ENCODE results near the gene ZSCAN10.
"Not testable (repeated sequence)": the region's sequence is repeated elsewhere in the genome, so short reads cannot be mapped to it uniquely, and the experiment has no call there.

The ZSCAN10 gene

GRCh38 chr16:3083408-3083807, 15.7 kb downstream of the ZSCAN10 start:
- DNase-seq, result not testable (repeated sequence)

GRCh38 chr16:3081957-3082356, 17.1 kb downstream of the ZSCAN10 start:
- not testable (repeated sequence) for DNase-seq

- DNase-seq, result no peak
These were observed 19.1 kb downstream of the ZSCAN10 start for GRCh38 chr16:3080024-3080423.

- no peak for DNase-seq
These were observed 22.5 kb downstream of the ZSCAN10 start for GRCh38 chr16:3076577-3076976.

- not testable (repeated sequence) for DNase-seq
These were observed 23.1 kb downstream of the ZSCAN10 start for GRCh38 chr16:3075946-3076345.

GRCh38 chr16:3075523-3075915, 23.6 kb downstream of the ZSCAN10 start:
- no peak for DNase-seq

GRCh38 chr16:3074860-3075522, 24.1 kb downstream of the ZSCAN10 start:
- peak; percentile 75 for DNase-seq

- DNase-seq, result no peak
These were observed 25.6 kb downstream of the ZSCAN10 start for GRCh38 chr16:3073448-3073847.

- DNase-seq, result not testable (repeated sequence)
These were observed 26.4 kb downstream of the ZSCAN10 start for GRCh38 chr16:3072576-3073263.

- DNase-seq, result not testable (repeated sequence)
These were observed 26.9 kb downstream of the ZSCAN10 start for GRCh38 chr16:3072148-3072547.

- DNase-seq, result no peak
These were observed 27.4 kb downstream of the ZSCAN10 start for GRCh38 chr16:3071655-3072054.

GRCh38 chr16:3070608-3071111, 28.4 kb downstream of the ZSCAN10 start:
- no peak for DNase-seq

GRCh38 chr16:3069146-3069545, 29.9 kb downstream of the ZSCAN10 start:
- not testable (repeated sequence) for DNase-seq

GRCh38 chr16:3068487-3068886, 30.6 kb downstream of the ZSCAN10 start:
- DNase-seq, result no peak

- no peak for DNase-seq
These were observed 32.7 kb downstream of the ZSCAN10 start for GRCh38 chr16:3066440-3066748.

GRCh38 chr16:3065742-3066439, 33.2 kb downstream of the ZSCAN10 start:
- DNase-seq, result peak; percentile 37

- peak; percentile 73 for DNase-seq
These were observed 33.9 kb downstream of the ZSCAN10 start, which contains the start of gene IL32 for GRCh38 chr16:3065069-3065741. Gene IL32 (plus strand): TSS chr16:3065640. CDS start chr16:3065812, 172 bp downstream.

GRCh38 chr16:3063625-3064386, 35.3 kb downstream of the ZSCAN10 start:
- DNase-seq, result no peak

GRCh38 chr16:3062553-3062952, 36.5 kb downstream of the ZSCAN10 start:
- DNase-seq, result no peak

- no peak for DNase-seq
These were observed 38.6 kb downstream of the ZSCAN10 start for GRCh38 chr16:3060339-3061127.

- no peak for DNase-seq
These were observed 39.3 kb downstream of the ZSCAN10 start for GRCh38 chr16:3059723-3060242.
